ENCODE data around the gene S100P.

DNA sequence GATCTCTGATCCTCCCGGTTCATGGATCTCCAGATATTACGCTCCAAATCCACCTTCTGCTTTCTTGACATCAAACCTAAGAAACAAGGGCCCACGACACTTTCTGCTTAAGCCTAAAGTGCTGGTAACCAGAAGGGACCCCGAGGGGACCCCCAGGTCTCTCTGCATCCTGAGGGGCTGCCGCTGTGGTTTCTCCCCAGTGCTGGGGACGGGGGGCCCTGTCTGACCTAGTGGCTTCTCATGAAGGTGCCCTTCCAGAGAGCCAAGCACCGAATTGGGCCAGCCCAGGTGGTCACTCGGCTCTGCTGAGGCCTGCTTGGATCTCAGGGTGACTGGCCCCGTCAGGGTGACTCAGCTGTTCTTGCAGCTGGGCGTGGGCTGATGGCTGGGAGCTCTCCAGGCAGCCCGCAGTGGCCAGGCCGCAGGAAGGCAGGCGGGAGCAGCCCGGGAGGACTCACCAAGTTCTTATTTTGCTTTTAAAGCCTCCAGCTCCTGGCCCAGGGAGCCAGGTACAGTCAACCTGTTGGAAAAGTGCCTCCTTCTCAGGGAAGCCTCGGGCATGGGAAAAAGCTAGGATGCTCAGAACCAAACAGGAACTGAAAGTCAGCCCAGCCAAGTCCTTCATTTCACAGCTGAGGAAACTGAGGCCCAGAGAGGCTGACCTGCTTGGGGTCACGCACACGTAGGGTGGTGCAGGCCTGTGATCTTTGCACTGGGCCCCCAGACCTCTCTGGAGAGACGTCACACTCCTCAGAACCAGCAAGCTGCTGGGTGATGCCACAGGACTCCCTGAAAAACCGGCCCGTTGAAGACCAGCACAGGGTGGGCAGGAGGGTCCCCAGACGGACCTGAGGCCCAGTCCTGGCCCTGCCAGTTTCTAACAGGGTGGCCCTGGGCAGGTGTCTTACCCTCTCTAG lies 39.0 kb downstream of the S100P start:
- TF ChIP-seq, protein P1, sequence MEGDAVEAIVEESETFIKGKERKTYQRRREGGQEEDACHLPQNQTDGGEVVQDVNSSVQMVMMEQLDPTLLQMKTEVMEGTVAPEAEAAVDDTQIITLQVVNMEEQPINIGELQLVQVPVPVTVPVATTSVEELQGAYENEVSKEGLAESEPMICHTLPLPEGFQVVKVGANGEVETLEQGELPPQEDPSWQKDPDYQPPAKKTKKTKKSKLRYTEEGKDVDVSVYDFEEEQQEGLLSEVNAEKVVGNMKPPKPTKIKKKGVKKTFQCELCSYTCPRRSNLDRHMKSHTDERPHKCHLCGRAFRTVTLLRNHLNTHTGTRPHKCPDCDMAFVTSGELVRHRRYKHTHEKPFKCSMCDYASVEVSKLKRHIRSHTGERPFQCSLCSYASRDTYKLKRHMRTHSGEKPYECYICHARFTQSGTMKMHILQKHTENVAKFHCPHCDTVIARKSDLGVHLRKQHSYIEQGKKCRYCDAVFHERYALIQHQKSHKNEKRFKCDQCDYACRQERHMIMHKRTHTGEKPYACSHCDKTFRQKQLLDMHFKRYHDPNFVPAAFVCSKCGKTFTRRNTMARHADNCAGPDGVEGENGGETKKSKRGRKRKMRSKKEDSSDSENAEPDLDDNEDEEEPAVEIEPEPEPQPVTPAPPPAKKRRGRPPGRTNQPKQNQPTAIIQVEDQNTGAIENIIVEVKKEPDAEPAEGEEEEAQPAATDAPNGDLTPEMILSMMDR (IDR thresholded peaks at IDR 0.05; ENCODE audit: borderline replicate concordance, extremely low read depth, low read length, poor library complexity, severe bottlenecking): no peak
- TF ChIP-seq EZH2 (IDR thresholded peaks at IDR 0.05; ENCODE audit: borderline replicate concordance, low read depth, low read length, severe bottlenecking): no peak

Data from DND-41 (cell line).